Endometrium (tissue), 2 donors: ENCODE results near the gene TTBK2.

Experiments
- FAIRE-seq: peaks from 2 replicates; lab custom pipeline; 2012; peaks lifted over from hg19 to GRCh38; lab: Jason Lieb, UNC
- donor health status: control.
- donor health status: control.

The TTBK2 gene

GRCh38 chr15:42727750-42728381, 192.7 kb downstream of the TTBK2 start:
- no peak for FAIRE-seq

GRCh38 chr15:42726114-42726513, 194.5 kb downstream of the TTBK2 start:
- FAIRE-seq = no peak

GRCh38 chr15:42725331-42725903, 195.2 kb downstream of the TTBK2 start:
- FAIRE-seq = no peak

GRCh38 chr15:42724276-42724675, 196.3 kb downstream of the TTBK2 start:
- FAIRE-seq = no peak

- no peak for FAIRE-seq
Measured at GRCh38 chr15:42723068-42723467, 197.5 kb downstream of the TTBK2 start.

GRCh38 chr15:42721916-42722315, 198.7 kb downstream of the TTBK2 start:
- no peak for FAIRE-seq

GRCh38 chr15:42721016-42721415, 199.6 kb downstream of the TTBK2 start:
- FAIRE-seq = no peak

GRCh38 chr15:42720071-42720470, 200.5 kb downstream of the TTBK2 start:
- FAIRE-seq = no peak

GRCh38 chr15:42719043-42719442, 201.5 kb downstream of the TTBK2 start:
- no peak for FAIRE-seq

GRCh38 chr15:42716626-42717025, 204.0 kb downstream of the TTBK2 start:
- FAIRE-seq = no peak

GRCh38 chr15:42716125-42716524, 204.5 kb downstream of the TTBK2 start:
- FAIRE-seq = no peak

GRCh38 chr15:42712584-42712983, 208.0 kb downstream of the TTBK2 start:
- no peak for FAIRE-seq

GRCh38 chr15:42711746-42712145, 208.8 kb downstream of the TTBK2 start:
- FAIRE-seq = no peak

- no peak for FAIRE-seq
Measured at GRCh38 chr15:42710662-42711061, 209.9 kb downstream of the TTBK2 start.

- FAIRE-seq = no peak
Measured at GRCh38 chr15:42707873-42708544, 212.6 kb downstream of the TTBK2 start.

GRCh38 chr15:42707068-42707467, 213.5 kb downstream of the TTBK2 start:
- no peak for FAIRE-seq

- no peak for FAIRE-seq
Measured at GRCh38 chr15:42705336-42705735, 215.2 kb downstream of the TTBK2 start.

GRCh38 chr15:42704492-42704926, 216.1 kb downstream of the TTBK2 start:
- no peak for FAIRE-seq

- FAIRE-seq = no peak
Measured at GRCh38 chr15:42696626-42697025, 224.0 kb downstream of the TTBK2 start.

GRCh38 chr15:42695527-42696071, 225.0 kb downstream of the TTBK2 start:
- no peak for FAIRE-seq

GRCh38 chr15:42694398-42694797, 226.2 kb downstream of the TTBK2 start:
- FAIRE-seq = no peak

GRCh38 chr15:42693942-42694341, 226.6 kb downstream of the TTBK2 start:
- FAIRE-seq = no peak

GRCh38 chr15:42693496-42693895, 227.1 kb downstream of the TTBK2 start:
- FAIRE-seq = no peak
